SK-N-SH (cell line): Measurements from ENCODE around the gene ANO9.

Experiments
- EP300 ChIP-seq, 2 experiments: IDR thresholded peaks; 2 replicates each; pipeline versions ENCODE4 v1.4.0 to v1.6.1; 2012; ENCODE audit warnings: borderline replicate concordance in 1 of 2, low read depth in 1 of 2, low read length in 1 of 2
- USF2 ChIP-seq: fragments of 150-350 bp; IDR thresholded peaks from 2 replicates; pipeline ENCODE4 v1.6.1; 2017; ENCODE audit warnings: antibody characterized with exemption, low read length, low read depth, borderline replicate concordance
- TF ChIP-seq, protein P1 (sequence below): fragments of 200-600 bp; sonication (generic); IDR thresholded peaks from 2 replicates; pipeline ENCODE4 v1.6.1; 2017; ENCODE audit warnings: antibody characterized with exemption, mild to moderate bottlenecking, moderate library complexity

GRCh38 chr11:468493-468892, 26.7 kb upstream of the ANO9 start:
- TF ChIP-seq, protein P1, sequence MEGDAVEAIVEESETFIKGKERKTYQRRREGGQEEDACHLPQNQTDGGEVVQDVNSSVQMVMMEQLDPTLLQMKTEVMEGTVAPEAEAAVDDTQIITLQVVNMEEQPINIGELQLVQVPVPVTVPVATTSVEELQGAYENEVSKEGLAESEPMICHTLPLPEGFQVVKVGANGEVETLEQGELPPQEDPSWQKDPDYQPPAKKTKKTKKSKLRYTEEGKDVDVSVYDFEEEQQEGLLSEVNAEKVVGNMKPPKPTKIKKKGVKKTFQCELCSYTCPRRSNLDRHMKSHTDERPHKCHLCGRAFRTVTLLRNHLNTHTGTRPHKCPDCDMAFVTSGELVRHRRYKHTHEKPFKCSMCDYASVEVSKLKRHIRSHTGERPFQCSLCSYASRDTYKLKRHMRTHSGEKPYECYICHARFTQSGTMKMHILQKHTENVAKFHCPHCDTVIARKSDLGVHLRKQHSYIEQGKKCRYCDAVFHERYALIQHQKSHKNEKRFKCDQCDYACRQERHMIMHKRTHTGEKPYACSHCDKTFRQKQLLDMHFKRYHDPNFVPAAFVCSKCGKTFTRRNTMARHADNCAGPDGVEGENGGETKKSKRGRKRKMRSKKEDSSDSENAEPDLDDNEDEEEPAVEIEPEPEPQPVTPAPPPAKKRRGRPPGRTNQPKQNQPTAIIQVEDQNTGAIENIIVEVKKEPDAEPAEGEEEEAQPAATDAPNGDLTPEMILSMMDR, result no peak
- TF ChIP-seq USF2, result no peak
- TF ChIP-seq EP300 (IDR thresholded peaks at IDR 0.05; ENCODE audit: borderline replicate concordance in 1 of 2, low read depth in 1 of 2, low read length in 1 of 2), result no peak
